Rectal smooth muscle tissue (tissue), 1 donor: ENCODE data around the gene PKM.

ENCODE experiments used
- H3K27ac ChIP-seq: one replicate; pipeline ENCODE4 v1.7.0; 2013; ENCODE audit warnings: low read depth, low read length, inconsistent platforms
- H3K27me3 ChIP-seq: one replicate; pipeline ENCODE4 v1.7.0; 2013; ENCODE audit warnings: low read length; ENCODE audit not compliant: control insufficient read depth, insufficient read depth
- H3K36me3 ChIP-seq: one replicate; pipeline ENCODE4 v1.7.0; 2013; ENCODE audit warnings: low read length; ENCODE audit not compliant: control insufficient read depth, insufficient read depth
- H3K4me1 ChIP-seq: one replicate; pipeline ENCODE4 v1.7.0; 2013; ENCODE audit warnings: low read length; ENCODE audit not compliant: control insufficient read depth, insufficient read depth
- H3K4me3 ChIP-seq: one replicate; pipeline ENCODE4 v1.7.0; 2013; ENCODE audit warnings: low read length
- H3K9ac ChIP-seq: one replicate; pipeline ENCODE4 v1.7.0; 2013; ENCODE audit warnings: low read length

Gene PKM

DNA sequence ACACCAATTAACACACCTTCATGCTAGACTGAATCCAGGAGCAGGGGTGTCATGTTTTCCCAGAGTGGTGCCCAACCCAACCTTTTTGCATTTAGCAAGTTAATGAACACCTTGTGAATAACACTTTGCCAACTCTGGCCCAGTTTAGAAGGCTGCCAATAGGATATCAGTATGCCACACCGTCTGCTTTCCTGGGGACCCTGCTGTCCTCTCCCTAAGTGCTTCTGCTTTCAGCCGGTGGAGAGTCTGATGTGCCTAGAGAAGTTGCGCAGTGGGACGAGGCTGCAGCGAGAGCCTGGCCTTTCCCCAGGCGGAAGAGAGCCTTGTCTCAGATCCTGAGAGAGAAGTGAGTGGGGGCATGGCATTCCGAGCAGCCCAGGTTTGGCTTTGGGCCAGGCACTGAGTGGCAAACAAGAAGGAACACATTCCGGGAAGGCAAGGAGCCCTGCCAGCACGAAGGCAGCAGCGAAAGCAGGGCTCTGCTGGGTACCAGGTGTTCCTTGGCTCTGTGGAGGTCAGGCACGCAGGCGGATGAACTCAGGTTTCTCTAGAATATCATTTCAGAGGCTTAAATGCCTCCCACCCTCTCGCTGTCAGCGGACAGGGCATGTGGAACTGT, 75.9 kb downstream of the PKM start:
- H3K4me3 ChIP-seq: peak overlapping the region; percentile 89
- H3K27ac ChIP-seq: peak overlapping the region; percentile 33
- H3K27me3 ChIP-seq: no peaks in the 10 kb centered on the region
- H3K36me3 ChIP-seq: no peaks in the 10 kb centered on the region
- H3K9ac ChIP-seq: peak overlapping the region; percentile 28
- no peaks in the 10 kb centered on the region for H3K4me1 ChIP-seq

DNA sequence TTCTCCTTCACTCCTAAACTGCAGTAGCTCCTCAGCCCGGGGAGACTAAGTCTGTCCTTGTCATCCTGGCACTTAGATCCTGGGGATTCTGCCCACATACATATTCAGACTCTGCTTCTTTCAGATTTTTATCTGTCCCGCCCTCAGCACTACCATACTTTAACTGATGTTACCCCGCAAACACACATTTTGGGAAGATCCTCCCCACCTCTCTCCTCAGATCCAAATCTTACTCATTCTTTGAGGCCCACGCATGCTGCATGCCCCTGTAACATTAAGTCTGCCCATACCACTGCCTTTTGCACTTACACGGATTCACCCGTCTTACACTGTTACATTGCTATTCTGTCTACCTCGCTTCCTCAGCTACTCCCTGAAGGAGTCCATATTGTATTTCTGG, 76.7 kb downstream of the PKM start:
- H3K4me3 ChIP-seq: no peak overlapping the region
- no peak overlapping the region for H3K27ac ChIP-seq
- H3K36me3 ChIP-seq: no peaks in the 10 kb centered on the region
- no peak overlapping the region for H3K9ac ChIP-seq
- H3K4me1 ChIP-seq: no peaks in the 10 kb centered on the region
- H3K27me3 ChIP-seq: no peaks in the 10 kb centered on the region

DNA sequence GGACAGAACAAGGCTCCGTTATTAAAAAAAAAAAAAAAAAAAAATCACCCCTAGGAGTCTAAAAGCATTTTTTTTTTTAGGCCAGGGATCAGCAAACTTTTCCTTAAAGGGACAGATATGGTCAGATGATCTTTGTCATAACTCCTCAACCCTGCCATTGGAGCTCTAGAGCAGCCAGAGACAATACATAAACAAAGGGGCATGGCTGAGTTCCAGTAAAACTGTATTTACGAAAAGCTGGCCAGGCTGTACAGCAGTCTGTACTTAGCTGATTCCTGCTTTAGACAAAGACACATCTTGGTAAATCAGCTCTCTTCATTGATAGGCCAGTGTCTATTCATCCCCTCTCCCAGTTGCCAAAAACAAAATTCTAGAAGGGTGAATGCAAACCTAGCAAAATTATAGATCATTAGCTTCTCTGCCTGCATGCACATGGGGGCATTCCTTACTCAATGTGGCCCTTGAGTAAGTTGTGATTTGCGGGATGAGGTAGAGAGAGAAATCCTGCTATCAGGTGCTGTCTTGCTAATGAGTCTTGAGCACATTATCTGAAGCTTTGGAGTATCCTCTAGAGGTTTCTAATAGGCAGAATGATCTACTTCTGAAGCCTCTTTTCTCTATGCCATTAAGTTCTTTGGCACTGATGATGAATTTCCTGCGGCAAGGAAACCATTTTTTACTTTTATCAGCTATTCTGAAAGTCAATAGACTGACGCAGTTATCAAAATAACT, 77.6 kb downstream of the PKM start:
- H3K27ac ChIP-seq: peak overlapping the region; percentile 1
- no peaks in the 10 kb centered on the region for H3K36me3 ChIP-seq
- H3K9ac ChIP-seq: no peak overlapping the region
- H3K27me3 ChIP-seq: no peaks in the 10 kb centered on the region
- no peaks in the 10 kb centered on the region for H3K4me1 ChIP-seq
- H3K4me3 ChIP-seq: no peak overlapping the region
